Measurements from ENCODE around the gene PDE4C.

PDE4C gene

GRCh38 chr19:18225355-18225701, 910 bp downstream of the PDE4C start:
- ATAC-seq (replicated peaks; ENCODE audit: extremely low read depth, poor library complexity, severe bottlenecking) = no peak
- Mint-ChIP-seq H3K36me3 (ENCODE audit: insufficient read depth) (peaks cover 6% of the 10 kb centered on the region), H3K4me1 (peaks cover 19% of the 10 kb centered on the region), H3K4me3 (peak overlapping the region; percentile 79), H3K9me3 (no peaks in the 10 kb centered on the region), H3K27me3 (peaks cover 89% of the 10 kb centered on the region), H3K27ac (ENCODE audit: low read depth) (no peak overlapping the region)
- no peak for DNase-seq (ENCODE audit: low spot score in 2 of 2)

- Mint-ChIP-seq H3K27me3 (peaks cover 89% of the 10 kb centered on the region), H3K27ac (ENCODE audit: low read depth) (peak overlapping the region; percentile 76)
Observed at GRCh38 chr19:18224525-18225354, 1.5 kb downstream of the PDE4C start.

GRCh38 chr19:18223860-18224524, 2.2 kb downstream of the PDE4C start:
- ATAC-seq (replicated peaks; ENCODE audit: extremely low read depth, poor library complexity, severe bottlenecking) (no peak), DNase-seq (ENCODE audit: low spot score in 2 of 2) (no peak)
- Mint-ChIP-seq H3K27ac (ENCODE audit: low read depth) (peak overlapping the region; percentile 76), H3K4me1 (peaks cover 24% of the 10 kb centered on the region), H3K27me3 (peaks cover 88% of the 10 kb centered on the region), H3K4me3 (peak overlapping the region; percentile 79), H3K36me3 (ENCODE audit: insufficient read depth) (peaks cover 6% of the 10 kb centered on the region), H3K9me3 (no peaks in the 10 kb centered on the region)

More at GRCh38 chr19:18224525-18225354, 1.5 kb downstream of the PDE4C start:
- Mint-ChIP-seq H3K36me3 (ENCODE audit: insufficient read depth) (peaks cover 6% of the 10 kb centered on the region), H3K4me1 (peaks cover 22% of the 10 kb centered on the region), H3K9me3 (no peaks in the 10 kb centered on the region), H3K4me3 (peak overlapping the region; percentile 79)
- DNase-seq (ENCODE audit: low spot score in 2 of 2) (peak; percentile 65 to 69), ATAC-seq (replicated peaks; ENCODE audit: extremely low read depth, poor library complexity, severe bottlenecking) (peak; percentile 80)

- no peak for DNase-seq (ENCODE audit: low spot score in 2 of 2)
- no peak for ATAC-seq (replicated peaks; ENCODE audit: extremely low read depth, poor library complexity, severe bottlenecking)
- peaks cover 6% of the 10 kb centered on the region for H3K36me3 Mint-ChIP-seq (ENCODE audit: insufficient read depth)
- H3K9me3 Mint-ChIP-seq = no peaks in the 10 kb centered on the region
- no peak overlapping the region for H3K4me3 Mint-ChIP-seq
- peaks cover 76% of the 10 kb centered on the region for H3K27me3 Mint-ChIP-seq
- peak overlapping the region; percentile 79 for H3K27ac Mint-ChIP-seq (ENCODE audit: low read depth)
- peaks cover 24% of the 10 kb centered on the region for H3K4me1 Mint-ChIP-seq
Observed at GRCh38 chr19:18221815-18222725, 4.2 kb downstream of the PDE4C start.

- no peak overlapping the region for H3K27ac Mint-ChIP-seq (ENCODE audit: low read depth)
- DNase-seq (ENCODE audit: low spot score in 2 of 2) (no peak), ATAC-seq (replicated peaks; ENCODE audit: extremely low read depth, poor library complexity, severe bottlenecking) (no peak)
- peaks cover 24% of the 10 kb centered on the region for H3K4me1 Mint-ChIP-seq
- peaks cover 5% of the 10 kb centered on the region for H3K36me3 Mint-ChIP-seq (ENCODE audit: insufficient read depth)
- H3K27me3 Mint-ChIP-seq = peaks cover 63% of the 10 kb centered on the region
- no peak overlapping the region for H3K4me3 Mint-ChIP-seq
- no peaks in the 10 kb centered on the region for H3K9me3 Mint-ChIP-seq
Observed at GRCh38 chr19:18220632-18221275, 5.5 kb downstream of the PDE4C start.

- Mint-ChIP-seq H3K9me3 (no peaks in the 10 kb centered on the region), H3K27me3 (peaks cover 56% of the 10 kb centered on the region), H3K4me3 (no peak overlapping the region), H3K27ac (ENCODE audit: low read depth) (peak overlapping the region; percentile 29), H3K36me3 (ENCODE audit: insufficient read depth) (peaks cover 5% of the 10 kb centered on the region), H3K4me1 (peaks cover 24% of the 10 kb centered on the region)
- DNase-seq (ENCODE audit: low spot score in 2 of 2) (no peak), ATAC-seq (replicated peaks; ENCODE audit: extremely low read depth, poor library complexity, severe bottlenecking) (no peak)
Observed at GRCh38 chr19:18219911-18220631, 6.2 kb downstream of the PDE4C start.

- Mint-ChIP-seq H3K27ac (ENCODE audit: low read depth) (no peak overlapping the region), H3K27me3 (peaks cover 41% of the 10 kb centered on the region), H3K9me3 (no peaks in the 10 kb centered on the region), H3K4me3 (no peak overlapping the region), H3K4me1 (peaks cover 11% of the 10 kb centered on the region), H3K36me3 (ENCODE audit: insufficient read depth) (peaks cover 4% of the 10 kb centered on the region)
- ATAC-seq (replicated peaks; ENCODE audit: extremely low read depth, poor library complexity, severe bottlenecking) (no peak), DNase-seq (ENCODE audit: low spot score in 2 of 2) (no peak)
Observed at GRCh38 chr19:18218600-18218999, 7.6 kb downstream of the PDE4C start.

GRCh38 chr19:18218159-18218558, 8.1 kb downstream of the PDE4C start:
- H3K36me3 Mint-ChIP-seq (ENCODE audit: insufficient read depth) = peaks cover 3% of the 10 kb centered on the region
- DNase-seq (ENCODE audit: low spot score in 2 of 2) = no peak
- no peak for ATAC-seq (replicated peaks; ENCODE audit: extremely low read depth, poor library complexity, severe bottlenecking)
- H3K27ac Mint-ChIP-seq (ENCODE audit: low read depth) = no peak overlapping the region
- no peak overlapping the region for H3K4me3 Mint-ChIP-seq
- peaks cover 37% of the 10 kb centered on the region for H3K27me3 Mint-ChIP-seq
- H3K9me3 Mint-ChIP-seq = no peaks in the 10 kb centered on the region
- H3K4me1 Mint-ChIP-seq = peaks cover 11% of the 10 kb centered on the region

- H3K27me3 Mint-ChIP-seq = peaks cover 25% of the 10 kb centered on the region
Observed at GRCh38 chr19:18216789-18217188, 9.4 kb downstream of the PDE4C start.

GRCh38 chr19:18214779-18215433, 11.3 kb downstream of the PDE4C start:
- Mint-ChIP-seq H3K4me3 (no peak overlapping the region), H3K27ac (ENCODE audit: low read depth) (no peak overlapping the region), H3K4me1 (peaks cover 3% of the 10 kb centered on the region), H3K36me3 (ENCODE audit: insufficient read depth) (no peaks in the 10 kb centered on the region), H3K9me3 (no peaks in the 10 kb centered on the region), H3K27me3 (peaks cover 24% of the 10 kb centered on the region)
- DNase-seq (ENCODE audit: low spot score in 2 of 2) (no peak), ATAC-seq (replicated peaks; ENCODE audit: extremely low read depth, poor library complexity, severe bottlenecking) (peak; percentile 56)

More at GRCh38 chr19:18216789-18217188, 9.4 kb downstream of the PDE4C start:
- DNase-seq (ENCODE audit: low spot score in 2 of 2) (no peak), ATAC-seq (replicated peaks; ENCODE audit: extremely low read depth, poor library complexity, severe bottlenecking) (no peak)
- Mint-ChIP-seq H3K4me3 (no peak overlapping the region), H3K9me3 (no peaks in the 10 kb centered on the region), H3K36me3 (ENCODE audit: insufficient read depth) (peaks cover 3% of the 10 kb centered on the region), H3K27ac (ENCODE audit: low read depth) (no peak overlapping the region), H3K4me1 (peaks cover 11% of the 10 kb centered on the region)

- H3K36me3 Mint-ChIP-seq (ENCODE audit: insufficient read depth) = peaks cover 2% of the 10 kb centered on the region
- H3K4me1 Mint-ChIP-seq = no peaks in the 10 kb centered on the region
- H3K9me3 Mint-ChIP-seq = no peaks in the 10 kb centered on the region
- H3K27ac Mint-ChIP-seq (ENCODE audit: low read depth) = no peak overlapping the region
- H3K27me3 Mint-ChIP-seq = peaks cover 34% of the 10 kb centered on the region
- DNase-seq (ENCODE audit: low spot score in 2 of 2) = no peak
- ATAC-seq (replicated peaks; ENCODE audit: extremely low read depth, poor library complexity, severe bottlenecking) = no peak
- H3K4me3 Mint-ChIP-seq = no peak overlapping the region
Observed at GRCh38 chr19:18211683-18212082, 14.6 kb downstream of the PDE4C start.

Measured in central memory CD8-positive, alpha-beta T cell (primary cell).